Measurements from ENCODE around the gene EIF6.
A peak's percentile ranks its signal among the peaks of the same experiment; 100 is the strongest.

Gene EIF6

GRCh38 chr20:35284267-35284991 is at the start of gene EIF6:
EIF6 (minus strand) TSS chr20:35284772; CDS start chr20:35284487, 285 bp downstream.
- peak; percentile 89 for DNase-seq

GRCh38 chr20:35333606-35334005 is 49.0 kb upstream of the EIF6 start:
- no peak for DNase-seq

- DNase-seq, result no peak
Measured at GRCh38 chr20:35332540-35333200, 48.1 kb upstream of the EIF6 start.

DNA sequence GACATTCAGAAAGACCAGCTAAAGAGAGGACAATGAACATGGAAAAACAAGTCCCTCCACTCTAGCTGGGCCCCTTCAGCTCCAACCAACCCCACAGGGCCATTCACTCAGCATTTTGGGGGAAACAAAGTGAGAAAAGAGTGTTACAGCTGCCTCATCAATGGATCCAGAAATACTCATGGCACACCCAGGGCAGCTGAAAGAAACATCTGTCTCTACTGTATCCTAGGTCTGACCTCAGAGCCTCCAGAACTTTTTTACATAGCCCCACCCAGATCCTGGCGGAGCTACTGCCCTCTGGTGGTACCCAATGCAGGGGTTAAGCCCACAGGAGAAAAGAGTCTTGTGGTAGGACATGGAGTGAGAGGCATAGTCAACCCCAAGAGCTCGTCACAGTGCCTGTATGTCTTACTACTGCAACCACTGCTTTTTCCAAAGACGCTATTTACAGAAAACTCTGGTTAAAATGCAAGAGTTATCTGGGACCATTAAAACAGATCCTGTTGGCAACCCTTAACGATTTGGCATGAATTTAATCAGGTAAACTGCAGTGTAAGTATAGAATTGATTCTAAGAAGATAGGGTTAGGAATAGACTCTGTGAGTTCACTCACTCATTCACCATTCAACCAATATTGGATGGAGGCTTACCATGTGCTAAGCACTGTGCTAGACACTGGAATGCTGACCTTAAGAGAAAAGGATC is 45.0 kb upstream of the EIF6 start:
- peak; percentile 75 for DNase-seq

DNA sequence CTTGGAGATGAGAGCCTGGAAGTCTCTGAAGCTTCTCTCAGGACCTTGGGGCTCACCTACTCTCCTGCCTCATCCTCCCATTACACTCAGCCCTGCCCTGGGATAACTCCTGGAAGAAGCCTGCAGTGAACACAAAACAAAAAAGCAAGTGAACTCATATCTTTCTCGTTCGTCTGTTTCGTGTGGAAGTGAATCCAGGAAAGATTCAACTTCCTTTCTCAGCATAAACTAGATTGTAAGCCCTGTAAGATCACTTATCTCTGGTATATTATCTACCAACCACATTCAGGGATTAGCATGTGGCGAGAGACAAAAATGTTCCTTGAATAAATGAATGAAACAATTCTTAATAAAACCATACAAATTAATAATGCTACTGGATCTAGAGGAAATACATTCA is 44.1 kb upstream of the EIF6 start:
- no peak for DNase-seq

DNA sequence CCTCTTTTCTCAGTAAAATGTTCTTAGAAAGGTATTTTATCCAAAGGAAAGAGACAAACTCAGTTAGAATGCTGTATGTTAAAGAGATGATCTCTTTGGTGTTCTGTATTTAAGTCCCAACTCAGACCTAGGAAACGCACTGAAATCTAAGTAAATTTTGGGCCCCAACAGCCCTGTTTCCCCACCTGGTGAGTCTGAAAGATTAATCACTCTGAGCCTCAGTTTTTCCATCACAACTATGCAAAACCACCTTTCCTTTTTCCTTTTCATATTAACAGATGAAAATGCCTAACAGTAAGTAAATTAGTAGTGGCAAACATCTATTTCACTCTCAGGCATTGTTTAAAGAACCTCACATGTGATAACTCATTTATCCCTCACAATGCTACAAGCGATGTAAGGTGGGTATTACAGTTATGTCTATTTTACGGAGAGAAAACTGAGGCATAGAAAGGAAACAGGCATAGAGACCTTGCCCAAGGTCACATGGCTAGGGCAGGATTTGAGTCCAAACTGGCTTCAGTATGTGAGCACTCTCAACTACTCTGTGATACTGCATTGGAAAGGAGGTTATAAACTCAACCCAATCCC is 43.6 kb upstream of the EIF6 start:
- DNase-seq, result no peak

DNA sequence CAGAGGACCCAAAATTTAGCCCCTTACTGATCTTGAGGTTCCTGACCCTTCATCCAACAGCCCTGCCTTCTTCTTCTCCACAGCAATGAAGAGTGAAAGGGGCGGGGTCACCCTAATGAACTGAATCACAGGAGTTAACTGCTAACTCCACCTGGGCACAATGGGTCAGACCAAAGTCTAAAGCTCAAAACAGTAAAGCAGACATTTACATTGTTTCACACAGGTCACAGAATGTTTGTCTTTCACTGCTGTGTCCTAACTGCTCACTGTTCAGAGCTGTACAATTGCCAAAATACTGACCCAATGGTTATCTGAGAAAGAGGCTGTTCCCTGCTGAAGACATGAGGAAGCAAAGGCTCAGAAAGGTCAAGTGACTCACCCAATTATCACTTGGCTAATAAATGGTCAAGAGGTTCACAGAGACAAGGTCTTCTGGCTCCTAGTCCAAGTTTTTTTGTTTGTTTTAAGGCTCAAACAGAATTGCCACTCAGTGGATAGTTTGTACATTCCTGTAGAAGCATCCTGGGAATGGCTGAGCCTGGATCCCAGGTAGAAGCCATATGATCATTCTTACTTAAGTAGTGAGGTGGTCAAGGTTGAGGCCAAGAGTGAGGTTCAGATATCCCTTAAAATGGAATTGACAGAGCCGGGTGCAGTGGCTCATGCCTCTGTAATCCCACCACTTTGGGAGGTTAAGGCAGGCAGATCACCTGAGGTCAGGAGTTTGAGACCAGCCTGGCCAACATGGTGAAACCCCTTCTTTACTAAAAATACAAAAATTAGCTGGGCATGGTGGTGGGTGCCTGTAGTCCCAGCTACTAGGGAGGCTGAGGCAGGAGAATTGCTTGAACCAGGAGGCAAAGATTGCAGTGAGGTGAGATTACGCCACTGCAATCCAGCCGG is 42.8 kb upstream of the EIF6 start:
- peak; percentile 68 for DNase-seq

GRCh38 chr20:35326740-35327073 is 42.1 kb upstream of the EIF6 start:
- DNase-seq, result no peak

- no peak for DNase-seq
Measured at GRCh38 chr20:35326021-35326739, 41.6 kb upstream of the EIF6 start.

DNA sequence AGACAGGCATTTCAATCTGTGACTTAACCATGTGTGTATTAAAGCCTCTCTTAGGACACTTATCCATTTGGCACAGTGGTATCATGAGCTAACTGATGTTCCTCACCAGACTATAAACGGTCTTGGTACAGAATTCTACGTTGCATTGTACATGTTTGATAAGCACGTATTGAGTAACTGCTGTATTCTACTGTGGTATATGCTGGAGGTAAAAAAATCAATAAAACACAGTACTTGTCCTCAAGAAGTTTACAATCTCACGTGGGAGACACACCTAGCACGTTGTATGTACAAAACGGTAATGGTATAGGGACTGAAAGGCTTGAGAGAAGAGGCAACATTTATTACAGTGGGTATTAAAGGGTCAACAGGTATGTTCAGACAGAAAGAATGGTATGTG is 40.8 kb upstream of the EIF6 start:
- no peak for DNase-seq

DNA sequence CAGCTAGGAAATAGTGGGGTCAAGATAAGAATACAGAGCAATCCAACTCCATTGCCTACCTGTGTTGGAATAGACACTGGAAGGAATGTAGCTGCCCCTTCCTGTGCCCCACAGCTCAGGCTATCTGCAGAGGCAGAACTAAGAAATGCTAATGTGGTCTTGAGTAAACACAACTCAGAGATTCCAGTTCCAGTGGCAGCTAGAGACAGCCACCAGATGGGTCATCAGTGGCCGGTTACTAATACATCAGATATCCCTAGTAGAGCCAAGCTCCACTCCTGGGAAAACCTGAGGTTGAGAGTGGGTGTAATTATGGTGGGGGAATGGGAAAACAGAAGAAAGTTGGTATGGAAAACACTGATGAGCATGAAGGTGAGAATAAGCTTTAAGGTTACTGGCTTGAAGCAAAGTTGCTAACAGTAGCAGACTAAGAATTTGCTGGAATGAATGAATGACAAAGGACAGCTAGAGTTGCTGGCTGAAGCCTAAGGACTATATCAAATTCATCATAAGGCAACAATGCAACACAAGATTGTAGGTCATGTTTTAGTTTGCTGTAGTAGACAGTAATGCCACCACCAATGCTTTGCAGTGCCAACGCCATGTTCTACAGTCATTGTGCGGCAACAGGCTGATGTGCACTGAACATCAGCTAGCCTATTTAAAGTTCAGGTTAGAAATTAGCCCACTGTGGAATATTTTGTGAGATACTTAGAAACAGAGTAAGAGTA is 36.0 kb upstream of the EIF6 start:
- DNase-seq, result peak; percentile 72

- DNase-seq, result peak; percentile 62
Measured at GRCh38 chr20:35319871-35320197, 35.3 kb upstream of the EIF6 start.

DNA sequence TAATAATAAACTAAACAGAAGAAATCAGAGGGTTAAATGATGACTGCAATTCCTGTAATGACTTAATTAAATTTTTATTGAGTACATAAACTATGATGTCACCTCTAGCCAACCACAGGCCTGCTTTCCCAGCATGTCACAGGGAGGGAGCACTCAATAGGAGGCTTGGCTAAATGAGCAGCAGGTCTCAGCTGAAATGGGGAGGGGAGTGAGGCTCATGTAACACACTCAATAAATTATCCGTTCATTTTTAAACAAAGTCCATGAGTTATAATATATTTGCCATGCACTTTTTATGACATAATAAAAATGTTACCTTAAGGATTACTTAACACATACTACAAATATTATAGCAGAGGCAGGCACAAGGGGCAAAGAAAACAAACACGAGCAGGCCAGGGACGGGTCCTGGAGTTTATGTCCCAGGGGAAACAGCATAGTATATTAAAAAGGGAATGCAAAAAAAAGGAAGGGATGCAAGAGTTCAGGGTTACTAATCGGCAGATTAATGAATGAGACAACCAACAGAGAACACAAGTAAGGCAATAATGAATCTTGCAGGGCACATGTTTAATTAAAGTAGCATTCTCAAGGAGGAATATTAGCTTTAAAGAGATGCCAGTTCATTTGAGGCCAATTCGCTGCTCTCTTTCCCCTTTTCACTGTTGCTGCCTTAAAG is 34.8 kb upstream of the EIF6 start:
- peak; percentile 70 for DNase-seq

DNA sequence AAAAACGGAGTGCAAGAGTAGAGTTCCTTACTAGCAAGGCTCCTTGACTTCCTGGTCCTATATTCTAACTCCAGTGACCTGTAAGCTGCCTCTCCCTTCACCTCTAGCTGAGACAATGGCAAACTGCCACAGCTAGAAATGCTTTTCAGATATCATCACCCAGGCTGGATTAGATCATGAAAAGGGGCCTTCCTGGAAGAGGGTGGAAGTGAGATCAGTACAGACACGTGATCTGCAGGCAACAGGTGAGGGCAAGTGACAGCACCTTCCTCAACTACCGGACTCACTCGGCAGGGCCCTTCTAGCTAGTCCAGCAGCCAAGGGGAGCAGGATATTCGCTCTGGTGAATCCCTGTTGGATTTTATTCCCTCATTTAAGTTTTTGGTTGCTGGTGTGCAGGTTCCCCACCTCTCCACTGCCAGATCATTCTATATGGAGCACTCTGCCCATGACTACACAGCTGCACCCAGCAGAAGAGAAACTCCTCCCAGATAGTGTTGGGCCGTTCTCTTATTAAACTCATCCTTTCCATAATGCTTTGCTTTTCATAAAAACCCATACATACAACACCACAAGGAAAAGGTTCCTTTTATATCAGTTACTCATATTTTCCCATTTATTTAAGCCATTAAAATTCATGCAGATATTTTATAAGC is 34.1 kb upstream of the EIF6 start:
- DNase-seq, result peak; percentile 85

DNA sequence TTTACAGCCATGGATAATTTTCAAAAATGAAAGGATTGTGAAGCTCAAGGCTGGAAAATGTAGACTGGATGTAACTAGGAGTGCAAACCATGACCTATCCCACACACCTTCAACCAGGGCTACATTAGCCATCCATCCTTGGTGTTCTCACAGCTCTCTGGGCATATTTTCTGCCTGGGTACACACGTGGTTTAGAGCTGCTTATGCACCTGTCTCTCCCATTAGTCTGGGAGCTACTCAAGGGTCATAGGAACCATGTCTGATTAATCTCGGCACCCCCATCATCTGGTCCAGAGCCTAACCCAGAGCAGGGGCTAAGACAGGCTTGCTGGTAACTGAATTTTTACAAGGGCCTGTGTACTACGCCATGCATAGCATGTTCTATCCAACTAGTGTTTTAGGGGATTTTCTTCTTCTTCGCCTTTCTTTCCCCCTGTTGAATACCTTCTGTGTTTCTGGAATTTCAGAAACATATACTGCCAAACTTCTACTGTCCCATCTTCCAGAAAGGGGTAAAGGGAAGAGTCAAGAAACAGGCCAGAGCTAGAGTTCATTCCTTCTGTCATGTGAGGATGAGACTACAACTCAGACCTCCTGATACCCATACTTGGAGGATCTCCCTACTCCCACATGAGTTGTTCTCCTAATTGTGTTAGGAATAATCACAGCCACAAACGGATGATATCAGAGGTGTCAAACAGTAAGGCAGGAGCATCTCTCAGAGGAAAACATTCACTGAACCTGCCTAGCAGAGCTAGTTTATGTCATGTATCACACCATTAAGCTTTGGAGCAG is 33.0 kb upstream of the EIF6 start:
- no peak for DNase-seq

DNA sequence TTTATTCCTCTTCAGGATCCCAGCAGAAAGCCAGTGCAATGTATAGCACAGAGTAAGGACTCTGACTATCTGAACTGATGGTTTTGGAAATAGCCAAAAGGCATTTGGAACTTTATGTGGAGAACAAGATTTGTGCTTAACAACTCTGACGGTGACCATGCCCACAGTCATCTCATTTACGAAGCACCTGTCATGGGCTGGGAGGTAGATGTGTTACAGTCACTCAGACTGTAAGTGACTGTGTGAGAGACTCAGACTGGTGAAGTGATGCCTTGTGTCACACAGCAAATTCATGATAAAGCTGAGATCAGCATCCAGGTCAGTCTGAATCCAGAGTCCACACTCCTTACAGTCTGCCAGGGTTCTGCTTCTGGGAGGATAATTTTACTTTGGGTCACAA is 31.5 kb upstream of the EIF6 start:
- DNase-seq, result no peak

DNA sequence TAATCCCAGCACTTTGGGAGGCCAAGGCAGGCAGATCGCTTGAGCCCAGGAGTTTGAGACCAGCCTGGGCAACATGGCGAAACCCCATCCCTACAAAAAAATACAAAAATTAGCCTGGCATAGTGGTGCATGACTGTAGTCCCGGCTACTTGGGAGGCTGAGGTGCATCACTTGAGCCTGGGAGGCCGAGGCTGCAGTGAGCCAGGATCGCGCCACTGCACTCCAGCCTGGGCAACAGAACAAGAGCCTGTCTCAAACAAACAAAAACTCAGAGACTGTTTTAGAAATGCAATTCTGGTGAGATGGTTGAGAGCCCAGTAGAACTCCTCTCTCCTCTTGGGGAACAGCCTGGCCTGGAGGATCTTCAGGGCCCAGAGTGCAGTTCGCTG is 31.1 kb upstream of the EIF6 start:
- peak; percentile 56 for DNase-seq

DNA sequence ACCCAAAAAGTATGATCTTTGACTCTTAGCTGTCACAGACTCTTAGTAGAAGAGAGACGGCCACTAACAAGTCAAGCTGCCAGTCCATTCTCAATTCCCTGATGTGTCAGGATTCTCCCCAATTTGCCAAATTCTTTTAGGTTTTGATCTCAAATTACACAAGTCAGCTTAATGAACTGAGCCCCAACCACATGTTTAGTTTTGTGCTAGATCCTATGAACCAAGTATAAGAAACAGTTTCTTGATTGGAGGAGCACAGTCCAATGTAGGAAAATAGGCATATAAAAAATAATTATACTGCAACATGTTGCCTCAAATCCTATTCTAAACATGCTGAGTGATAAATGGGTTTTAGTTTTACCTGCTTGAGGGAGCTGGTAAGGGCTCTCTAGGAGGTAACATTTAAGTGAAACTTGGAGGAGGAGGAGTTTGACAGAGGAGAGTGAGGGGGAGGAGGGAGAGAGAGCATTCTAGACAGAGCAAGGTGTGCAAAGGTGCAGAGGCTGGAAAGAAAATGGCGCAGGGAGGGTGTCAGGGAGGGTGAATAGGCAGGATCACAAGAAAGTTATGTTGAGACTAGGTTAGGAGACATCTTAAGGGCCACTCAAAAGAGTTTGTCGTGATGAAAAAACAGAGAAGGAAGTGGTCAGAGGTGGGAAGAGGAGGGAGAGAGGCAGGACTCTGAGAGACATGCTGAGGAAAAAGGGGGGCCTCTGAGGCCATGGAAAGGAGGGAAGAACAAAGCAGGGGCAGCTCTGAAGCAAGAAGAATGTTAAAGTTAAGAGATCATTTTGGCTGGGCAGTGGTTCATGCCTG is 30.5 kb upstream of the EIF6 start:
- DNase-seq, result peak; percentile 64

GRCh38 chr20:35312318-35312717 is 27.7 kb upstream of the EIF6 start:
- DNase-seq, result peak; percentile 97
